BLaER1 (cell line): ENCODE data around the gene TP53.
"Not testable (repeated sequence)": the region's sequence is repeated elsewhere in the genome, so short reads cannot be mapped to it uniquely, and the experiment has no call there.

Source experiments
- H3K27ac ChIP-seq: shearing (Covaris generic); formaldehyde crosslinking; 2 replicates; pipeline ENCODE4 v1.8.1; 2022
- H3K27me3 ChIP-seq: shearing (Covaris generic); formaldehyde crosslinking; 2 replicates; pipeline ENCODE4 v1.8.1; 2022
- H3K36me3 ChIP-seq: shearing (Covaris generic); formaldehyde crosslinking; 2 replicates; pipeline ENCODE4 v1.8.1; 2022
- H3K4me1 ChIP-seq: shearing (Covaris generic); formaldehyde crosslinking; 2 replicates; pipeline ENCODE4 v1.8.1; 2022
- H3K4me2 ChIP-seq: shearing (Covaris generic); formaldehyde crosslinking; 2 replicates; pipeline ENCODE4 v1.8.1; 2022
- H3K4me3 ChIP-seq: shearing (Covaris generic); formaldehyde crosslinking; 2 replicates; pipeline ENCODE4 v1.8.1; 2022
- H3K9ac ChIP-seq: shearing (Covaris generic); formaldehyde crosslinking; 2 replicates; pipeline ENCODE4 v1.8.1; 2022
- H3K9me3 ChIP-seq: shearing (Covaris generic); formaldehyde crosslinking; 2 replicates; pipeline ENCODE4 v1.8.1; 2022
- H4K20me1 ChIP-seq: shearing (Covaris generic); formaldehyde crosslinking; 2 replicates; pipeline ENCODE4 v1.8.1; 2022
- Cebpa-rat ChIP-seq: shearing (Covaris generic); IDR thresholded peaks from 2 replicates; pipeline ENCODE4 v1.8.1; 2022

The TP53 gene

DNA sequence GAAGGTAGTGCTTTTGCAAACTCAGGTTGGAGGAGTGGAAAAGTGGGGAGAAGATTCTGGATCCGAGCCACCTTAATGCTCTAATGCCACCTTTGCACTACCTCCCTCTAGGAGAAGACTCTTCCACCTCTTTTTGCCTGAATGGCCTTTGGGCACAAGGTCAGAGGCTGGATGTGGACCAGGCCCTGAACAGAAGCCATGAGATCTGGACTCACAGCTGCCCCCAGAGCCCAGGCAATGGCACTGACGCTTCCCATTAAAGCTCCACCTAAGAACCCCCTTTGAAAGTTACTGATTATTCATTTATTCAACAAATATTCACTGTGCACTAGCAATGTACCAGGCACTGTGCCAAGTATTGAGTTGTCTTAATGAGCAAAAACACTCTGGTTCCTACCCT is 54.2 kb downstream of the TP53 start:
- Histone ChIP-seq H3K9ac (no peak overlapping the region), H4K20me1 (no peaks in the 10 kb centered on the region), H3K36me3 (no peaks in the 10 kb centered on the region), H3K4me2 (no peak overlapping the region), H3K9me3 (no peaks in the 10 kb centered on the region), H3K4me1 (peaks cover 3% of the 10 kb centered on the region), H3K27me3 (no peaks in the 10 kb centered on the region), H3K4me3 (no peak overlapping the region), H3K27ac (no peak overlapping the region)
- TF ChIP-seq Cebpa-rat, result no peak

GRCh38 chr17:7632492-7632894 is 54.8 kb downstream of the TP53 start:
- Histone ChIP-seq H3K4me1 (peaks cover 6% of the 10 kb centered on the region), H3K9me3 (no peaks in the 10 kb centered on the region)
- TF ChIP-seq Cebpa-rat, result no peak

GRCh38 chr17:7631398-7632380 is 55.6 kb downstream of the TP53 start:
- H3K4me2 ChIP-seq, result no peak overlapping the region
- no peak overlapping the region for H3K4me3 ChIP-seq
- H3K36me3 ChIP-seq, result no peaks in the 10 kb centered on the region
- TF ChIP-seq Cebpa-rat, result no peak
- no peak overlapping the region for H3K27ac ChIP-seq
- H3K9ac ChIP-seq, result peak overlapping the region; percentile 29; the same call in 1 of the 2 replicates
- no peaks in the 10 kb centered on the region for H3K9me3 ChIP-seq
- peaks cover 3% of the 10 kb centered on the region; the same call in 1 of the 2 replicates for H4K20me1 ChIP-seq
- H3K27me3 ChIP-seq, result no peaks in the 10 kb centered on the region
- H3K4me1 ChIP-seq, result peaks cover 10% of the 10 kb centered on the region

More at GRCh38 chr17:7632492-7632894, 54.8 kb downstream of the TP53 start:
- Histone ChIP-seq H3K27me3 (no peaks in the 10 kb centered on the region), H3K27ac (no peak overlapping the region), H3K9ac (no peak overlapping the region; the same call in 1 of the 2 replicates), H3K4me3 (no peak overlapping the region), H4K20me1 (no peaks in the 10 kb centered on the region), H3K36me3 (no peaks in the 10 kb centered on the region), H3K4me2 (no peak overlapping the region)

GRCh38 chr17:7629939-7630571 is 57.2 kb downstream of the TP53 start, which contains the start of gene SHBG:
SHBG (plus strand) TSS chr17:7630135; CDS start chr17:7630173, 38 bp downstream.
- Histone ChIP-seq H3K4me2 (no peak within 1 kb of the TSS), H3K4me1 (peaks cover 15% of the 10 kb centered on the region), H3K36me3 (peaks cover 12% of the 10 kb centered on the region; the same call in 1 of the 2 replicates), H3K27ac (no peak within 1 kb of the TSS), H3K9me3 (no peaks in the 10 kb centered on the region), H3K9ac (0 out of 2 replicates have a peak within 1 kb of the TSS, but pooled peaks have one; percentile 6), H3K27me3 (no peaks in the 10 kb centered on the region), H4K20me1 (peaks cover 8% of the 10 kb centered on the region; the same call in 1 of the 2 replicates), H3K4me3 (no peak within 1 kb of the TSS)
- no peak for TF ChIP-seq Cebpa-rat

GRCh38 chr17:7627250-7628121 is 59.8 kb downstream of the TP53 start, which contains the start of gene SAT2:
SAT2 (minus strand) TSS chr17:7627821; CDS start chr17:7627635, 186 bp downstream.
- H4K20me1 ChIP-seq, result peaks cover 8% of the 10 kb centered on the region; the same call in 1 of the 2 replicates
- no peak for TF ChIP-seq Cebpa-rat
- peak within 1 kb of the TSS; percentile 86 for H3K27ac ChIP-seq

GRCh38 chr17:7626956-7627249 is 60.4 kb downstream of the TP53 start:
- TF ChIP-seq Cebpa-rat, result no peak
- Histone ChIP-seq H3K4me2 (peak overlapping the region; percentile 92), H3K9me3 (no peaks in the 10 kb centered on the region), H4K20me1 (peaks cover 8% of the 10 kb centered on the region; the same call in 1 of the 2 replicates), H3K27me3 (no peaks in the 10 kb centered on the region), H3K9ac (peak overlapping the region; percentile 92), H3K27ac (peak overlapping the region; percentile 86), H3K4me3 (peak overlapping the region; percentile 85), H3K4me1 (peaks cover 15% of the 10 kb centered on the region), H3K36me3 (peaks cover 12% of the 10 kb centered on the region; the same call in 1 of the 2 replicates)

More at GRCh38 chr17:7627250-7628121, 59.8 kb downstream of the TP53 start, which contains the start of gene SAT2:
- Histone ChIP-seq H3K27me3 (no peaks in the 10 kb centered on the region), H3K4me1 (peaks cover 15% of the 10 kb centered on the region), H3K4me2 (peak within 1 kb of the TSS; percentile 92), H3K36me3 (peaks cover 12% of the 10 kb centered on the region; the same call in 1 of the 2 replicates), H3K9ac (peak within 1 kb of the TSS; percentile 92), H3K9me3 (no peaks in the 10 kb centered on the region), H3K4me3 (peak within 1 kb of the TSS; percentile 85)

DNA sequence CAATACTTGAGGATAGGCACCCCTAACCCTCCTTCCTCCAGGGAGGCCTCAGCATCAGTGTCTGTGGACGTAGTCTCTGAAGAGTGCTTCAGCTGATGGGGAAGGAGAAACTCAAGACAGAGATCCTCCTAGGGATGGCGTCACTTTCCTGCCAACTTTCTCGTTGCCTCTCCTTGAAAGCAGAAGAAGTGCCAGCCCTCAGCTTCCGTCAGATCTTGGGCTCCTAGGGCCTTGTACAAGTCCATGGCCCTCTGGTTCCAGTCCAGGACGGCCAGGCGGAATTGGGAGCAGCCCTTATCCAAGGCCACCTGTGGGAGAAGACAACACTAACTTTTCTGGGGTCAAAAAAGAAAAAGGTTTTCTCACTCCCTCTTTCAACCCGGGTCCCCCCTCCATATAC is 61.0 kb downstream of the TP53 start:
- H3K9ac ChIP-seq, result no peak overlapping the region
- peaks cover 8% of the 10 kb centered on the region; the same call in 1 of the 2 replicates for H4K20me1 ChIP-seq
- TF ChIP-seq Cebpa-rat, result no peak
- H3K36me3 ChIP-seq, result peaks cover 12% of the 10 kb centered on the region; the same call in 1 of the 2 replicates
- H3K27ac ChIP-seq, result no peak overlapping the region
- peak overlapping the region; percentile 92 for H3K4me2 ChIP-seq
- no peaks in the 10 kb centered on the region for H3K27me3 ChIP-seq
- H3K4me1 ChIP-seq, result peaks cover 15% of the 10 kb centered on the region
- peak overlapping the region; percentile 85; the same call in 1 of the 2 replicates for H3K4me3 ChIP-seq
- H3K9me3 ChIP-seq, result no peaks in the 10 kb centered on the region

DNA sequence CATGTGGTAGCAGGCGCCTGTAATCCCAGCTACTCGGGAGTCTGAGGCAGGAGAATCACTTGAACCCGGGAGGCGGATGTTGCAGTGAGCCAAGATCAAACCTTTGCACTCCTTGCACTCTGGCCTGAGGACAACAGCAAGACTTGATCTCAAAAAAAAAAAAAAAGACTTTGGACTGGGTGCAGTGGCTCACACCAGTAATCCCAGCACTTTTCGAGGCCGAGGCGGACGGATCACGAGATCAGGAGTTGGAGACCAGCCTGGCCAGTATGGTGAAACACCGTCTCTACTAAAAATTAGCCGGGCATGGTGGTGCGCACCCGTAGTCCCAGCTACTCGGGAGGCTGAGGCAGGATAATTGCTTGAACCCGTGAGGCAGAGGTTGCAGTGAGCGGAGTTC is 61.5 kb downstream of the TP53 start:
- not testable (repeated sequence) for H3K4me3 ChIP-seq, H3K27me3 ChIP-seq, H3K27ac ChIP-seq, H4K20me1 ChIP-seq, H3K9me3 ChIP-seq, H3K4me2 ChIP-seq, H3K9ac ChIP-seq
- Histone ChIP-seq H3K4me1 (peaks cover 15% of the 10 kb centered on the region), H3K36me3 (peaks cover 12% of the 10 kb centered on the region; the same call in 1 of the 2 replicates)

DNA sequence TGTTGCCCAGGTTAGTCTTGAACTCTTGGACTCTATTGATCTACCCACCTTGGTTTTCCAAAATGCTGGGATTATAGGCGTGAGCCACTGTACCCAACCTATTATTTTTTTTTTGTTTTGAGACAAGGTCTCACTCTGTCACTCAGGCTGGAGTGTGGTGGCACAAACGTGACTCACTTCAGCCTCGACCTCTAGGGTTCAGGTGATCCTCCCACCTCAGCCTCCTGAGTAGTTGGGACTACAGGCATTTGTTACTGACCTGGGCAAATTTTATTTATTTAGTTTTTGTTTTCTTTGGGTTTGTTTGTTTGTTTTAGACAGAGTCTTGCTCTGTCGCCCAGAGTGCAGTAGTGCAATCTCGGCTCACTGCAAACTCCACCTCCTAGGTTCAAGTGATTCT is 63.6 kb downstream of the TP53 start:
- TF ChIP-seq Cebpa-rat, result no peak
- peaks cover 8% of the 10 kb centered on the region; the same call in 1 of the 2 replicates for H4K20me1 ChIP-seq
- no peaks in the 10 kb centered on the region for H3K9me3 ChIP-seq
- H3K36me3 ChIP-seq, result peaks cover 12% of the 10 kb centered on the region; the same call in 1 of the 2 replicates
- no peak overlapping the region for H3K9ac ChIP-seq
- H3K4me3 ChIP-seq, result no peak overlapping the region
- peaks cover 15% of the 10 kb centered on the region for H3K4me1 ChIP-seq
- no peak overlapping the region for H3K4me2 ChIP-seq
- no peaks in the 10 kb centered on the region for H3K27me3 ChIP-seq
- H3K27ac ChIP-seq, result no peak overlapping the region
